SKM-1 (cell line): Measurements from ENCODE around the gene KPNA6.

ENCODE experiments used
- DNase-seq: peaks from one replicate; lab custom pipeline; 2025; ENCODE audit not compliant: unreplicated experiment; lab: John Stamatoyannopoulos, UW

The KPNA6 gene

DNA sequence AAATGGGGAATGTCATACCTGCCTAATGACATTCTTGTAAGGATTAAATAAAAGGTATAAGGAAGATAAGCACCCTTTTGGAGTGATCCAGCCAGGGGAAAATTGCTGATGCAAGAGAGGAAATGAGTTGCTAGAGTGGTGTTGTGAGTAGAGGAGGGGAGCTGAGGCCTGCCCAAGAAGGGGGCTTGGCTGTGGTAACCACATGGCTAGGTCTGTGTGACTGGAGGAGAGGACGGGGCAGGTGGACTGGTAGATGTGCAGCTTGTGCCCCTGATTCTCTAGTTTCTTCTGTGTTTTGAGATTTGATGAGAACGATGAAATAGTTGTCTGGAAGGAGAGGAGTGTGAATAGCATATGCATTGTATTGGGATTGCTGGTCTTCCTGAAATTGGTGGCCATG is 78.2 kb downstream of the KPNA6 start:
- no peak for DNase-seq

DNA sequence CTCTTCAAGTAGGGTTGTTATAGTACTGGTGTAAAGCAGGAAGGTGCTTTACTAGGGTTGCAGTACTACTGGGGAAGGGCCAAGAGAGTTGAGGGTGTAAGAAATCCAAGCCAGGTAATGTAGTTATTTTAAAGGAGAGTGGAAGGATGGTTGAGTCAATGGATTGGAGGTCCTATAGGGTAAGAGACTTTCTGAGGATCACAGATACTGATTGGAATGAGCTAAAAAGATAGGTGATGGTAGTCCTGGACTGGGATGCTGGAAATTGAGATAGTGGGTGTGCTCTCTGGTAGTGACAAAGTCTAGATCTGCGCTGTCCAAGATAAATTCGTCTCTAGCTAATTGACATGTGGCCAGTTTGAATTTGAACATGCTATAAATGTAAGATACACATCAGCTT is 78.6 kb downstream of the KPNA6 start:
- no peak for DNase-seq

DNA sequence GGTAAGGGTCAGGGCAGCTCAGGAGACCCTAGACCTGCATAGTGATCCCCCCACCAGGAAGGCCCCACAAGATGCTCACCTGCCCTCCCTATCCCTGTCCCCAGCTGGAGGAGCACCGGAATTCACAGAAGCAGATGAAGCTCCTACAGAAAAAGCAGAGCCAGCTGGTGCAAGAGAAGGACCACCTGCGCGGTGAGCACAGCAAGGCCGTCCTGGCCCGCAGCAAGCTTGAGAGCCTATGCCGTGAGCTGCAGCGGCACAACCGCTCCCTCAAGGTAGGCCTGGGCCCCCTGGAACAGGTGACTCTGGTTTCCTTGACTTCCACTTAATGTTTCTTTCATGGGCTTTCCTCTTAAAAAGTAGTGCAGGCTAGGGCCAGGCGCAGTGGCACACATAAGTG is 80.0 kb downstream of the KPNA6 start:
- DNase-seq, result no peak

DNA sequence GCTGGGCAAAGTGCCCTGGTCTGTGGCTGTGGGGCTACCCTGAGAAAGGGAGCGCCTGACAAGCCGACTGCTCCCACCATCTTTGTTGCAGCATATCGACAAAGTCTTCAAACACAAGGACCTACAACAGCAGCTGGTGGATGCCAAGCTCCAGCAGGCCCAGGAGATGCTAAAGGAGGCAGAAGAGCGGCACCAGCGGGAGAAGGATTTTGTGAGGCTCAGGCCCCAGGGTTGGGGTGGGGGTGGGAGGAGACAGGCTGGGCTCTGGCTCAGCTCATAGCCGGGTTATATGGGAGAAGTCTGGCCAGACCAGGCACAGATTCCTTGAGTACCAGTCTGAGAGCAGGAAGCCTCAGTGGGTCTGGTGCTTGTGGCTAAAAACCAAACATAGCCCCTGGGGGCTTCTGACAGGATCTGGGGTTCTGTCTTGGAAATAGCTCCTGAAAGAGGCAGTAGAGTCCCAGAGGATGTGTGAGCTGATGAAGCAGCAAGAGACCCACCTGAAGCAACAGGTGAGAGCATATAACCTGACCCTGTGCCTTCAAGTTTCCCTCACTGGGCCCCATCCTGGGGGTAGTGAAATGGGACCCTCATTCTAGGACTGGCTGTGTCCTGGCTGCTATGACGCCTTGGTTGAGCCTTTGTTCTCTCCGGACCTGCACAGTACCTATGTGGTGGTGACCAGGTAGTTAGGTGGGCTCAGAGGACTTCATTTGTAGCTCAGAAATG is 84.5 kb downstream of the KPNA6 start:
- DNase-seq, result no peak

DNA sequence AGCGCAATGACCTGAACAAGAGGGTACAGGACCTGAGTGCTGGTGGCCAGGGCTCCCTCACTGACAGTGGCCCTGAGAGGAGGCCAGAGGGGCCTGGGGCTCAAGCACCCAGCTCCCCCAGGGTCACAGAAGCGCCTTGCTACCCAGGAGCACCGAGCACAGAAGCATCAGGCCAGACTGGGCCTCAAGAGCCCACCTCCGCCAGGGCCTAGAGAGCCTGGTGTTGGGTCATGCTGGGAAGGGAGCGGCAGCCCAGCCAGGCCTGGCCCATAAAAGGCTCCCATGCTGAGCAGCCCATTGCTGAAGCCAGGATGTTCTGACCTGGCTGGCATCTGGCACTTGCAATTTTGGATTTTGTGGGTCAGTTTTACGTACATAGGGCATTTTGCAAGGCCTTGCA is 87.1 kb downstream of the KPNA6 start:
- no peak for DNase-seq

DNA sequence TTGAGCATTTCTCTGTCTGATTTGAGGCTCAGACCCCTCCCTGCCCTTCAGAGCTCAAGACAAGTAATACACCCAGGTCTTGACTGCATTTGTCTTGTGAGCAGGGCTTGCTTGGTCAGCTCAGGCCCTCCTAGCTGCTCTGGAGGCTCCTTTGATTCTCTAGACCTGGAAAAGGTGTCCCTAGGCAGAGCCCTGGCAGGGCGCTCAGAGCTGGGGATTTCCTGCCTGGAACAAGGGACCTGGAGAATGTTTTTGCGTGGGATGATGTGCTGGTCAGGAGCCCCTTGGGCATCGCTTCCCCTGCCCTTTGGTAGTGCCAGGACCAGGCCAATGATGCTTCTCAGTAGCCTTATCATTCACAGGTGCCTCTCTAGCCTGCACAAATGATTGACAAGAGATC is 87.7 kb downstream of the KPNA6 start:
- no peak for DNase-seq

DNA sequence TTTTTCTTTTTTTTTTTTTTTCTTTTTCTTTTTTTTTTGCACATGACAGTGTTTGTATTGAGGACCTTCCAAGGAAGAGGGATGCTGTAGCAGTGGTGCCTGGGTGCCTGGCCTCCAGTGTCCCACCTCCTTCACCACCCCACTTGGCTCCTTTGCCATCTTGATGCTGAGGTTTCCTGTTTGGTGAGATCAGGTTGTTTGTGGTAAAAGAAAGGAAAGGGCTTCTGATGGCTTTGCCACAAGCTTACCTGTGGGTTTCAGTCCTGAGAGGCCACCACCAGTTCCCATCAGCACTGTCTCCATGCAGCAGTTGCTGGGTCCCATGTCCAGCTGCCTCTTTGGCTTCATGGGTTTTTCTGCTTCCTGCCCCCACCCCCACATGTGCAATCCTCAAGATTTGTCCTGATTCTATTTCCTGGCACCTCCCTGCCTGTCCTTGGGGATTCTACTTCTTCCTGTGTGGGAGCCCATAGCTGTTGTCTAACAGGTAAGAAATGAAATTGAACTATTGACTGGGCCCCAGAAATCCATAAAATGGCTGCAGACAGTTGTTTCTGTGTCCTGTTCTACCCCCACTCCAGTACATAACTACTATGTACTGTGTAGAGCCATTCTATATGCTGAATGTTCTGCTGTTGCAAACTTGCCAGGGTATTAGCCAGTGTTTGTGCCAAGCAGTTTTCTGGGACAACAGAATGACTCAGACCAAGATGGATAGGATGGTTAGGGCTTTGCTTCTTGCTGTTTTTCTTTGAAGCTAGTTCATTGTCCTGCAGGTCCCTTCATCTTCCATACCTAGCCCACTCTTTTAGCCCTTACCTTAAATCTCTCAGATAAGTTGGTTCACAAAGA is 88.3 kb downstream of the KPNA6 start:
- no peak for DNase-seq

DNA sequence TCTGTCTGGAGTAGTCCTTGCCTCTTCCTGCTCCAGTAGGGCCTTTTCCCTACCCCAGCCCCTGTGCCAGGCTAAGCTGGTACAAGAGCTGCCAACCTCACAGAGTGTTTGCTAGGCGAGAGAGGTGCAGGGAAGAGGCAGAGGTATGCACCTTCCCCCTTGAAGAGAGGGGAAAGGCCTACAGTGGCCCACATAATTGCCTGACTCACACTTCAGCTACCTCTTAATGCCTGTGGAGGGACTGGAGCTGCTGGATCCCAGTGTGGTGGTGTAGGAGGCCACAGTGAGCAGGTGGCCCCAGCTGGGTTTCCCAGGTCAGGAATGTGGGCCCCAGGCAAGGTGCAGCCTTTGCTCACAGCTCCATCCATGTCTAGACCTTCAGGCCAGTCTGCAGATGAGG is 89.2 kb downstream of the KPNA6 start:
- no peak for DNase-seq

DNA sequence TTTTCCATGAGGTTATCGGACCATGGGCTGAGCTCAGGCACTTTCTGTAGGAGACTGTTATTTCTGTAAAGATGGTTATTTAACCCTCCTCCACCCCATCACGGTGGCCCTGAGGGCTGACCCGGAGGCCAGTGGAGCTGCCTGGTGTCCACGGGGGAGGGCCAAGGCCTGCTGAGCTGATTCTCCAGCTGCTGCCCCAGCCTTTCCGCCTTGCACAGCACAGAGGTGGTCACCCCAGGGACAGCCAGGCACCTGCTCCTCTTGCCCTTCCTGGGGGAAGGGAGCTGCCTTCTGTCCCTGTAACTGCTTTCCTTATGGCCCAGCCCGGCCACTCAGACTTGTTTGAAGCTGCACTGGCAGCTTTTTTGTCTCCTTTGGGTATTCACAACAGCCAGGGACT is 90.0 kb downstream of the KPNA6 start:
- no peak for DNase-seq

DNA sequence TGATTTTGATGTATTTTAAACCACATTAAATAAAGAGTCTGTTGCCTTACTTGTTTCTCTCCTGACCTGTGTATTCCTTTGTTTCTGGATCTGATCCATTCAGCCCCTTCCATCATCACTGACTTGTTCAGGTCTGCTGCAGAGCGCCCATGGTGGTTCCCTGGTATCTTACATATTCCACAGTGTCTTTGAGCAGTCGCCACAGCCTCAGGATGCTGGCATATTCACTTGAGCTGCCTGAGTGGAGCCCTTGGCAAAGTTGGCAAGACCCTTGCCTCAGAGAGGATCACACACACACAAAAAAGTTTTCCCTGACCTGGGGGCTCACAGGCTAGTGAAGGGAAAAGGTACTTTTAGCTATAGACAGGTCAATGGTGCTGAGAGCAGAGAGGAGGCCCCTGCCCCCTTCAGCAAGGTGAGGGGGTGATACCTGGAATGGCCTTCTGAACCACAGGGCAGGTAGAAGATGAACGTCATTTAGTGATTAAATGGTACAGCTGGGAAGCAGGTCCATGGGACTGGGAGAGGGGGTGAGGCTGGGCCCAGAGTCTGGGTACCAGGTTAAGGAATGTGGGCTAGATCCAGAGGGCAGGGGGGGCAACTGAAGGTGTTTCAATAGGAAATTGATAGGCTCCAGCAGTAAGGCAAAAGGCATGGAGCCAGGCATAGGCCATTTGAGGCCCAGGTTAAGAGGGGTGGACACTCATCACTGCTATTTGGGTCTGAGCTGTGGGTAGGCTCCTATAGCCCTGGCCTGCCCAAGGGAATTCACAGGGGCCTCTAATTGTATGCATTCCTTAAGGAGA is 90.6 kb downstream of the KPNA6 start:
- no peak for DNase-seq

DNA sequence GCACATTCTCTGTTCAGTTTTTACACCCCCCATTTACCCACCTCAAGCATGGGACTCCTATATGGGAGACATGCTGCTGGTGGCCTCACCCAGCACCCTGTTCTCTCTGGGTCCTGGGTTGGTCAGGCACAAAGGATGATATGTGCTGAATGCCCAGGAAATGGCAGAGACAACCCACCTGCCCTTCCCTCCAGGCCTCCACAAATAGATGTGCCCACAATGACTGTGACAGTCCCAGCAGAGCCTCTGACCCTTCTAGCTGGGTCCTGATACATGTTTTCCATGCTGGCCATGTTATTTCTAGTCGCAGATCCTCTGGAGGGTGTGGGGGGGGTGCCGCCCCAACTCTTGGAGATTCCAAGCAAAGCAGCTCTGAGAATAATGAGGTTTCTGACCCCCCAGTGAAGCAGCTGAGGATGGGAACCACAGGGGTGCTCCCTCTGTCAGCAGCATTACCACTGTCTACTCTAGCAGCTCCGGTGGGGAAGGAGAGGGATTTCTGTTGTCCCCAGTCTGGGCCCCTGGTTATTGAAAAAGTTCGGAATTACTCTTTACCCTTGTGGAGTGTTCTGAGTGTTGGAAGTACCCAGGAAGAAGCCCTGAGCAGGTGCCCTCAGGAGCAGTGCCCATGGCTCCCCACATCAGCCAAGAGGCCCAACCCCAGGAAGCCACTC is 91.3 kb downstream of the KPNA6 start:
- DNase-seq, result no peak

DNA sequence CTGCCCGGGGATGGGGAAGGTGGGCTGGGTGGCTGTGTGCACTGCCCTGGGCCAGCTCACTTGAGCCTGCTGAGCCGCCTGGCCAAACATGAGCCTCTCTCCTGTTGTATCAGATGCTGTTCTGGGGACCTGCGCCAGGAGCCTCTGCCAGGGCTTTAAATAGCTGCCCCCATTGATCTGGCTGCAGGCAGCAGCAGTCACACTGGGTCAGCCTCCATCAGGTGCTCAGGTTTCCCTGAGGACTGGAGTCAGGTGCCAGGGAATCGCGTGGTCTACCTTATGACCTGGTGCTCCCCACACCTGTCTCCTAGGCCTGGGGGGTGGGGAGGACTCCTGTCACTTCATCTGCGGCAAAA is 91.8 kb downstream of the KPNA6 start:
- DNase-seq, result no peak

DNA sequence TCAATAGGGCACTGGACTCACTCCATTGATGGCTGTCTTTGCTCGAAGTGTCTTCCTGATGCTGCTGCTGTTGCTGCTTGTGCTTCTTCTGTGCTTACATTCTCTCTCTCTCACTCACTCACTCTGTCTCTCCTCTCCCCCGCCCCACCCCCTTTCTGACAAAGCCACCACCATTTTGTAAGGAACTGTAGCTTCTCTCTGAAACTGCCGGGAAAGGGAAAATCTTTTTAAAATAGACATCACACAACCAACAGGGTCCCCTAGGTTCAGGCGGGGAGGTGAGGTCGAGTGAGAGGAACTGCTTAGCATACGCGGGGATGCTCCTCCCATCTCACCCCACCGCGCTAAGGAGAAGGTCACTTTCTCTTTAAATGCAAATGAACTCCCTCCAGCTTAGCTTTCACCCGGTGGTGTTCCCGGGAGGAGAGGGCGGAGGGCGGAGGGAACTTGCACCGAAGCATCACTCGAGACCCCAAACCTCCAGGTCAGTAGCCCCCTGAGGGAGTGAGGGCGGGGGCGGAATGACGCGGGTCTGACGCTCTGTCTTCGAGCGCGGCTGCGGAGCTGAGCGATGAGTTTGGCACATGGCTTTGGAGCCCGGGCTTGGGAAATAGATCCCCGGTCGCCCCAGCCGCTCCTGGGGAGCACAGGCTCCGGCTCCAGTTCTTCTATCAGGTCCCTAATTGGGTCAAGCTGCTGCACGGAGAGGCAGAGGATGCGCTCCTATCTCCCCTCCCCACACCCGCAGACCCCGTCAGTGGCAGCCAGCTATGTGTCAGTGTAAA is 92.6 kb downstream of the KPNA6 start, which contains the start of gene CCDC28B:
TSS of gene CCDC28B (plus strand) at position 370 of the 785 bp plus-strand sequence. CDS start 1,341 bp downstream, outside the sequence.
- DNase-seq, result no peak

DNA sequence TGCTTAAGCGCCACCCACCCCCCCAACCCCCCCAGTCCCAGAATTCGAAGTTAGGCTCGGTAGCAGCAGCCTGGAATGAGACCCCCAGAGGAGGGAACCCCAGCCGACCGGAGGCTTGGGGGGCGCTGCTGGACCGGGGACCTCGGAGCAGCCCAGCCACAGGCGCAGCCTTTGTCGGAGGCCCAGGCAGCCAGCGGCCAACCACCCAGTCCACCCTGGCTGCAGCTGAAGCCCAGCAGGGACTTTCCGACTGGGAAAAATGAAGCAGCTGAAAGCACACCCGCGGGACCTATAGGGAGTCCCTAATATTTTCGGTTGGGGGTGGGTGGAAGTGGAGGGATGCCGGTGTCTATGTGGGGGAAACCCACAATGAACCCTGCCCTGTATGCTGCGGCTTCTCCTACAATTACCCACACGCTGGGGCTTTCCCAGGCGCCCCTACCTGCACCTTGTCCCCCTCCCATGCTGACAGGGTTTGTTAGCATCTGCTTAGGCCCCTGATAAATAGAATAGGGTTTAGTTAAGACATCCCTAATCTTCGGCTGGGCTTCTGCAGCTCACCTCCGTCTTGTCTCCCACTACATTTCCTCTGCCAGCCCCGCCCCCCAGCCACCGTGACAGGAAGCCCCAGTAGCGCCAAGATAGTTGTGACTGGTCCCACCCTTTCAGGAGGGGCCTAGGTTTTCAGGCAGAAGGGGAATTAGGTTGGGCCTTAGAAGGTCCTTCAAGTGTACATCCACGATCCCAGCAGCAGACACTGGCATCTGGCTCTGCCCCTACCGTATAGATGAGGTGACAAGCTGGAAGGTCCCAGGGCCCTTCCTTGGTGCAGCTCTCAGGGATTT is 93.4 kb downstream of the KPNA6 start:
- no peak for DNase-seq

DNA sequence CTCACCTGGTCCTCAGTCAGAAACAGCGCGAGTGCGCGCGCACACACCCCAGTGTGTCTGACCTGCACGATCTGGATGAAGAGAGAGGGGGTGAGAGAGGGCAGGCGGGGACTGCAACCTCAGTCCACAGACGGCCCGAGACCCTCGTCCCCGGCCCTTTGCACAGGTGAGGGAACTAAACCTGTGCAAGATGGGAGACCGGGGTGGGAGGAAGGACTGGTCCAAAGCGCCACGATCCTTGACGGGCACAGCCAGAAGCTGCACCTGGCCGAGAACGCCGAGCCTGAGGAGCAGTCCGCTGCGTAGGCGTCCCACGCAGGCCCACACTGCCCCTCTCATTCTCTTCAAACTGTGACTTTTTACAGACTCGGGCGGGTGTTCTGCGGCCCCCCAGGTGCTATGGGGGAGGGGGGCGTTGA is 97.1 kb downstream of the KPNA6 start:
- DNase-seq, result no peak

DNA sequence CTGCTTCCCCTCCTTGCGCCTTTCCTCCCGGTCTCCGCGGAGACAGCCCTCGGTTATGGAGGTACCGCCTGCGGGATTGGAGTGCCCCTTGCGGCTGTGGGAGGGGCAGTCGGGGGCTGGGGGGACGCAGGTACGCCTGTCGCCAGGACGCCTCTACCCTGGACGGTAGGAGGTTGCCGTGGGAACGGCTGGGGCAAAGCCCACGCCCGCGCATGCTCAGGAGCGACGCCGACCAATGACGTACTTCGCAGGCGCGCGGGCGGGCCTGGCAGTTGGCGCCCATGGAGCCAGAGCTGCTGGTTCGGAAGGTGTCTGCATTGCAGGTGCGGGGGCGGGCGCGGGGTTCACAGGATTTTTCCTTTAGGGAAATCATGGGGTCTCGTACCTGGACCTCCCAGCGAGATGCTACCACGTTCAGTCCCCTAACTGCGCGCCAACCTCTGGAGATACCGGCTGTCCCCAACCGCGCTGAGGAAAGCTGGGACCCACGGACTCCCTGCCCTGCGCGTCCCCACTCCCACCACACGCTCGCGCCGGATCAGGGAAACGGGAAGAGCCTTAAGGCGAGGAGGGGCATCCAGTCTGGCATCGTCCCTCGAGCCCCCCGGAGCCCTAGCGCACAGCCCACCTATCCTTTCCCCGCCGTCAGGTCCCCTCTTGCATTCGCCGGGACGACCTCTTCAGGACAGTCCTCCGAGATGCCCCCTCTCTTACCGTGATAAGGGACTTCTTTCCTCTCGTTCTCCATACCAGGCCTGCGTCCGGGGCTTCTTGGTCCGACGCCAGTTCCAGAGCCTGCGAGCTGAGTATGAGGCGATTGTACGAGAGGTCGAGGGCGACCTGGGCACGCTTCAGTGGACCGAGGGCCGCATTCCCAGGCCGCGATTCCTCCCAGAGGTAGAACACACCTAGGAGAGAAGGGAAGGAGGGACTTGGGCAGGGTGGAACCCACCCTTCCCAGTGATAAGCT is 97.8 kb downstream of the KPNA6 start, which contains the start of gene IQCC:
TSS of gene IQCC (plus strand) at position 271 of the 970 bp plus-strand sequence. CDS start at position 282, 11 bp downstream.
- peak; percentile 52 for DNase-seq

DNA sequence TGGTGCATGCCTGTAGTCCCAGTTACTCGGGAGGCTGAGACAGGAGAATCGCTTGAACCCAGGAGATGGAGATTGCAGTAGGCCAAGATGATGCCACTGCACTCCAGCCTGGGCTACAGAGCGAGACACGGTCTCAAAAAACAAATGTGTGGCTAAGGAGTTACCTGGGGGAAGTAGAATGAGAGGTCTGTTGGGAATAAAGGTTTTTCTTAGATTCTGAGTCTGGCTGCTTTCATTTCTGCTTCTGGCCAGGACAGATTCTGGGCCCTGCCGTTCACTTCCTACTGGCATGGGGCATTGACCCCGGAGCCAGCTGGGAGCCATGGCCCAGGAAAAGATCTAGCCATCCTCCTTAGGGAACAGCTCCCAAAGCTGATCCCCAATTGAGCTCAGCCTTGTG is 100.6 kb downstream of the KPNA6 start:
- no peak for DNase-seq

DNA sequence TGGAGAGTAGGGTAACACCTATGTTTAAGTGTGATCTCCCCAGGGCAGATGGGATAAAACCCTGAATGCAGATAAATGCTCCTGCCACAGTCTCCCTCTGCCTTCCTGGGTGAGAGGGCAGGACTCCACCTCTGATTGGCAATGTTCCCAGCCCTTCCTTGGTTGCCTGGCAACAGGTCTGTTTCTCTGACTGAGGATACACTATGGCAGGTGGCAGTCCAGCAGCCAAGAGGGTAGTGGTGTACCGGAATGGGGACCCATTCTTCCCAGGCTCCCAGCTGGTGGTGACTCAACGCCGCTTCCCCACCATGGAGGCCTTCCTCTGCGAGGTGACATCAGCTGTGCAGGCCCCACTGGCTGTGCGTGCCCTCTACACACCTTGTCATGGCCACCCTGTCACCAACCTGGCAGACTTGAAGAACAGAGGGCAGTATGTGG is 101.1 kb downstream of the KPNA6 start, which contains the start of gene DCDC2B:
TSS of gene DCDC2B (plus strand) at position 199 of the 438 bp plus-strand sequence. CDS start at position 204, 5 bp downstream.
- DNase-seq, result no peak
